ENCODE data around the gene ERG28.
"Not testable (repeated sequence)": the region's sequence is repeated elsewhere in the genome, so short reads cannot be mapped to it uniquely, and the experiment has no call there.

ERG28 gene

GRCh38 chr14:75699331-75699730 is 38.7 kb upstream of the ERG28 start:
- TF ChIP-seq CTCF (conservative IDR thresholded peaks at IDR 0.05) (no peak), ZFX (IDR thresholded peaks at IDR 0.05) (no peak)
- no peak overlapping the region for H3K27ac ChIP-seq

GRCh38 chr14:75697918-75698317 is 37.2 kb upstream of the ERG28 start:
- H3K27ac ChIP-seq: no peak overlapping the region
- TF ChIP-seq ZFX (IDR thresholded peaks at IDR 0.05): no peak
- TF ChIP-seq CTCF (conservative IDR thresholded peaks at IDR 0.05): no peak

DNA sequence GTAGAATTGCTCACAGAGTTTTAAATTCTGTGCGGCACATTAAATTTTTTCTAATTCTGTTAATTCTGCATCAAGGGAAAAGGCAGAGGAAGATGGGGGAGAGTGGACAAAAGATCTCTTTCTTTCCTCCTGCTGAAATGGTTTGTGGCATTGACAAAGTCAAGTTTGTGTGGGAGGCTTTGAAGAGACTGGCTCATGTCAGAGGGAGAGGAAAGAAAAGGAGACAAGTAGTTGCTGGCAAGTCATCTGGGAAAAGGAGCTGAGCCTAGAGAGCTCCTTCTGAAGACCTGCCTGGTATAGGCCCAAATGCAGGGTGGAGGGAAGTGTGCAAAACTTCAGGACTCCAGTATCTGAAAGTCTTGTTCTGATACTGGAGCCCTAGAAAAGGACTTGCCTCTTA is 36.7 kb upstream of the ERG28 start:
- no peak overlapping the region for H3K27ac ChIP-seq
- no peak for TF ChIP-seq ZFX (IDR thresholded peaks at IDR 0.05)
- TF ChIP-seq CTCF (conservative IDR thresholded peaks at IDR 0.05): no peak

GRCh38 chr14:75695025-75695424 is 34.3 kb upstream of the ERG28 start:
- H3K27ac ChIP-seq: not testable (repeated sequence)

GRCh38 chr14:75690010-75690409 is 29.3 kb upstream of the ERG28 start:
- H3K27ac ChIP-seq: no peak overlapping the region
- TF ChIP-seq ZFX (IDR thresholded peaks at IDR 0.05) (no peak), CTCF (conservative IDR thresholded peaks at IDR 0.05) (no peak)

- no peak overlapping the region for H3K27ac ChIP-seq
- TF ChIP-seq CTCF (conservative IDR thresholded peaks at IDR 0.05) (no peak), ZFX (IDR thresholded peaks at IDR 0.05) (no peak)
Observed at GRCh38 chr14:75689012-75689411, 28.3 kb upstream of the ERG28 start.

DNA sequence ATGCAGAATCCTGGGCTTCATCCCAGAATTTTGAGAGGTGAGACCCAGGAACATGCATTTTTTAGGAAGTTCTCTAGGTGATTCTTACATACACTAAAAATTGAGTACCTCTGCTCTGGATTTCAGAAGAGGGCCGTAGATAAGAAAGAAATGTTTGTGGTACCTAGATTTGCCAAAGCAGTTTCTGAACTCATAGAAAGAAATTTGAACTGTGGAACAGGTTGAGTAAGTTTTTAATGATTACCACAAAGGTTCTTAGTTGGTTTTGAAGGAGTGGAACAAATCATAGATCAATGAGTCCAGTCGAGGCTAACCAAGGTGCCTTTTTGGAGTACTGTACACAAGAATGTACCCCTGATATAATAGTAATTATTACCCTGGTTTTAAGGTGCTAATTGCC is 25.2 kb upstream of the ERG28 start:
- no peak overlapping the region for H3K27ac ChIP-seq
- TF ChIP-seq CTCF (conservative IDR thresholded peaks at IDR 0.05): no peak
- TF ChIP-seq ZFX (IDR thresholded peaks at IDR 0.05): no peak

DNA sequence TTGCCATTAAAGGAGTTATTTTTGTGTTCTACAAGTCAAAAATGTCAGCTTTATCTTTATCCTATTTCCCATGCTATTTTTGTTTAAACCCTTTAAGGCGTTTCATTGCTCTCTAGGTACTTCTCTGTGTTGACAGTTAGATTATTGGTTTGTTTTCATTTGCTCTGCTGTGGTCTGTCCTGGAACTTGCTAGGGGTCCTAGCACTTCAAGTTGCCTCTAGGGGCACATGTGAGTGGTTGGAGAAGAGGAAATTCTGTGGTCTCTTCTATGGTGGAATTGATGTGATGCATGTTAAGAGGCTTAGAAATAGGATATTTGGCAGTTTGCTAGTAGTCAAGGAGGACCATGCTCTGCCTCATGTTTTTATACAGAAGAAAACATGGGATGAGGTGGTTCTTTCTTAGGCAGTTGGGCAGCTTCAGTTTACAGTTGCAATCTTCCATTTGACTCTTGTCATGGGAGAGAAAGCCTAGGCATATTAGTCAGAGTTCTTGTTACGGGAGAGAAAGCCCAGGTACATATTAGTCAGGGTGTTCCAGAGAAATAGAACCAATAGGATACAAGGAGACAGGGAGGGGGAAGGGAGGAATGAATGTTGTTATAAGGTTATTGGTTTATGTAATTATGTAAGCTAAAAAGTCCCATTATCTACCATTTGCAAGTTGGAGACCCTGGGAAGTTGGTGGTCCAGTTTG is 14.7 kb upstream of the ERG28 start:
- H3K27ac ChIP-seq: no peak overlapping the region
- no peak; the same call in 1 of the 2 replicates for TF ChIP-seq CTCF (conservative IDR thresholded peaks at IDR 0.05)
- TF ChIP-seq ZFX (IDR thresholded peaks at IDR 0.05): no peak

Data from C4-2B (cell line).